GM10266 (cell line): Measurements from ENCODE around the gene THEMIS.

Experiments used
- DNase-seq: peaks from one replicate; pipeline ENCODE4 v3.0.0; 2012; ENCODE audit errors: extremely low spot score
- CTCF ChIP-seq: IDR thresholded peaks from 2 replicates; pipeline ENCODE4 v1.5.1; 2012; ENCODE audit warnings: mild to moderate bottlenecking, low read depth; ENCODE audit not compliant: control insufficient read depth, insufficient read depth; ENCODE audit errors: missing control alignments

Gene THEMIS, protein sequence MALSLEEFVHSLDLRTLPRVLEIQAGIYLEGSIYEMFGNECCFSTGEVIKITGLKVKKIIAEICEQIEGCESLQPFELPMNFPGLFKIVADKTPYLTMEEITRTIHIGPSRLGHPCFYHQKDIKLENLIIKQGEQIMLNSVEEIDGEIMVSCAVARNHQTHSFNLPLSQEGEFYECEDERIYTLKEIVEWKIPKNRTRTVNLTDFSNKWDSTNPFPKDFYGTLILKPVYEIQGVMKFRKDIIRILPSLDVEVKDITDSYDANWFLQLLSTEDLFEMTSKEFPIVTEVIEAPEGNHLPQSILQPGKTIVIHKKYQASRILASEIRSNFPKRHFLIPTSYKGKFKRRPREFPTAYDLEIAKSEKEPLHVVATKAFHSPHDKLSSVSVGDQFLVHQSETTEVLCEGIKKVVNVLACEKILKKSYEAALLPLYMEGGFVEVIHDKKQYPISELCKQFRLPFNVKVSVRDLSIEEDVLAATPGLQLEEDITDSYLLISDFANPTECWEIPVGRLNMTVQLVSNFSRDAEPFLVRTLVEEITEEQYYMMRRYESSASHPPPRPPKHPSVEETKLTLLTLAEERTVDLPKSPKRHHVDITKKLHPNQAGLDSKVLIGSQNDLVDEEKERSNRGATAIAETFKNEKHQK

GRCh38 chr6:127900935-127901334 lies at the start of gene THEMIS:
Gene THEMIS, minus strand, starts transcription at chr6:127901058. Its CDS starts 126 bp downstream, at chr6:127900932.
- no peak for TF ChIP-seq CTCF
- DNase-seq = no peak

- TF ChIP-seq CTCF = no peak
- DNase-seq = no peak
Measured at GRCh38 chr6:127949251-127949650, 48.4 kb upstream of the THEMIS start.

DNA sequence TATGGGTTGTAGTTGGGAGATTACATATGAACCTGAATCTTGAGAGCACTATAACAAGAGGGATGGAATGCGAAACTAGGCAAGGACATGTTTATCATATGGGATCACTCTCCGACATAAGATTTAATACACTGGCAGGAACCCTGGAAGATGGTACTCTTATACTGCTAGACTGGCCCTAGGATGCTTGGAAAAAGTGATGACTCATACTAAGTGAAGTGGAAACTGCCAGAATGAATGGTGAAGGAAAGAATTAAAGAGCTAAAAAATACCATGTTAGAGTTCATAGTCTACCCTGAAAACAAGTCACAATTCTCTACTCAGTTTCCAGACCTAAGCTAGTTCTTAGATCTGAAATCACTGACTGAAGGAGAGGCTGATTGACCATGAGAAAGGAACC lies 45.5 kb upstream of the THEMIS start:
- TF ChIP-seq CTCF = no peak
- DNase-seq = no peak

DNA sequence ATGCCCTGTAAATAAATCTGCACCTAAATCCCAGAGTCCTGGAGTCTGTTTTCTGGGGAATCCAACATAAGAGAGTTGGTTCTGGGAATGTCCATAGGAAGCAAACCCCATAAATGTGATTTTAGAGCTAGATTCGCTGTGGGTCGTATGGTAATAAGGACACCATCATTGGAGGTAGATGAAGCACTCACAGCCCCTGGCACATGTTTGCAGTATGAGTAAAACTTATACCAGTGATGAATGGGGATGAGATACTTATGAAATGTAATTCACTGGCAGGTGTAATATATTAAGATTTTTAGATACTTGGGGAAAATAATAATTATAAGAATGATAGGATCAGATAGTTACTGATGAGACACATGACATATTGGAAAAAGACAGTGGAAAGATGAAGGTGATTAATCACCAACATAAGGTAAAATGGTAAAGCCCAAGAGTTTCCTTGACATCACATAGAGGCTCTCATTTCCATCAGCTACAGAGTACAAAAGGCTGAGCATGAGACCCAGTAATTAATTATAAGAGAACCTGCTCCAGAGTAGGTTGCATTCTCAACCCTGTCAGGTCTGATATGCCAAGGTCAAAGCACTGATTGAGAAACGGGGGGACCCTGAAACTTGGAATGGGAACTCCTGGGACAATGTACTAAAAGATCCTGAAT lies 44.7 kb upstream of the THEMIS start:
- TF ChIP-seq CTCF = no peak
- DNase-seq = no peak

- no peak for DNase-seq
- TF ChIP-seq CTCF = no peak
Measured at GRCh38 chr6:127941228-127941627, 40.4 kb upstream of the THEMIS start.

- no peak for DNase-seq
- TF ChIP-seq CTCF = no peak
Measured at GRCh38 chr6:127939442-127940066, 38.7 kb upstream of the THEMIS start.
